ENCODE data around the gene ANKRD6.

GRCh38 chr6:89459501-89459900 lies 26.5 kb downstream of the ANKRD6 start:
- TF ChIP-seq POLR2A (IDR thresholded peaks at IDR 0.05) (no peak), CTCF (IDR thresholded peaks at IDR 0.05 in 4 of 5, conservative IDR thresholded peaks at IDR 0.05 in 1 of 5) (no peak)
